ENCODE data around the gene OPCML.
A peak's percentile ranks its signal among the peaks of the same experiment; 100 is the strongest.

GRCh38 chr11:133078591-133079404 is 453.5 kb downstream of the OPCML start:
- TF ChIP-seq EZH2 (IDR thresholded peaks at IDR 0.05; ENCODE audit: low read length, missing control alignments) (no peak), CTCF (conservative IDR thresholded peaks at IDR 0.05 in 1 of 2, IDR thresholded peaks at IDR 0.05 in 1 of 2; ENCODE audit: low read depth in 1 of 2, low read length in 2 of 2) (peak; percentile 70 to 73)
